HEK293T (cell line): Measurements from ENCODE around the gene DIPK1A.

Experiments used
- ELF4 ChIP-seq: fragments of 450-650 bp; IDR thresholded peaks from 2 replicates; pipeline ENCODE4 v1.6.1; 2017; ENCODE audit warnings: antibody characterized with exemption
- FOXM1 ChIP-seq: fragments of 450-650 bp; IDR thresholded peaks from 2 replicates; pipeline ENCODE4 v1.6.1; 2017; ENCODE audit warnings: mild to moderate bottlenecking, borderline replicate concordance
- HDGF ChIP-seq: fragments of 450-650 bp; IDR thresholded peaks from 2 replicates; pipeline ENCODE4 v1.6.1; 2017; ENCODE audit warnings: antibody characterized with exemption, borderline replicate concordance
- SP1 ChIP-seq: fragments of 450-650 bp; IDR thresholded peaks from 2 replicates; pipeline ENCODE4 v1.6.1; 2017

DNA sequence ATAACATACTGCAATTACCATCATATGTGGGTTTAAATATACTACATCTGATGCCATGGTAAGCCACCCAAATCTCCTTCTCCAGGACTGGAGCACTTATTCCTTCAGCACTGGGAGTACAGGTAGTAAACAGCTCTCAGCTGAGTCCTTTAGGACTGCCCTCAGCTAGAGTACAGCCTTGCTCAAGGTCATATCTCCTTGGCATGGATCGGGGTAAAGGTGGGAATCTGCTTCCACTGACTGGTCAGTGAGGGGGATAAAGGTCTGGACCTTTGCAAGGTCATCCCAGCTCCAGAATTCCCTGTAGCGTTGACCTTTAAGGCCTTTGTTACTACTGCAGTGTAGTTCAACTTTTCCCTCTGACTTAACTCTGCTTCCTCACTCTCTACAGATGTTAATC is 90.7 kb downstream of the DIPK1A start:
- no peak for TF ChIP-seq SP1
- no peak for TF ChIP-seq ELF4
- no peak for TF ChIP-seq HDGF
- no peak for TF ChIP-seq FOXM1
